SK-N-MC (cell line): Measurements from ENCODE around the gene ANKS1A.

Source experiments
- EZH2 ChIP-seq: fragments of 200-600 bp; sonication (generic); IDR thresholded peaks from one replicate; pipeline ENCODE4 v1.6.1; 2017; ENCODE audit warnings: antibody characterized with exemption
- FOXP2 ChIP-seq: optimal IDR thresholded peaks from 2 replicates; pipeline ENCODE3; 2011; ENCODE audit warnings: mild to moderate bottlenecking, moderate library complexity; ENCODE audit not compliant: insufficient read depth; ENCODE audit errors: extremely low read length, control extremely low read depth
- POLR2AphosphoS5 ChIP-seq: IDR thresholded peaks from 2 replicates; pipeline ENCODE4 v1.6.1; 2012; ENCODE audit warnings: mild to moderate bottlenecking, low read depth, low read length, borderline replicate concordance

- TF ChIP-seq EZH2 (no peak), POLR2AphosphoS5 (no peak), FOXP2 (no peak)
Observed at GRCh38 chr6:34994693-34995092, 105.6 kb downstream of the ANKS1A start.
